Nephron (organoid): ENCODE results near the gene APOO.
"Not testable (repeated sequence)": the region's sequence is repeated elsewhere in the genome, so short reads cannot be mapped to it uniquely, and the experiment has no call there.

Experiments
- H3K27ac Mint-ChIP-seq, 3 experiments: 2 replicates each; pipeline ENCODE4 v1.8.0; 2020; ENCODE audit warnings: mixed read lengths in 3 of 3, mild to moderate bottlenecking in 2 of 3, moderate library complexity in 1 of 3
- H3K27me3 Mint-ChIP-seq: 2 replicates; pipeline ENCODE4 v1.8.0; 2021; ENCODE audit warnings: low read depth, mild to moderate bottlenecking, moderate library complexity, mixed read lengths
- H3K36me3 Mint-ChIP-seq: 2 replicates; pipeline ENCODE4 v1.8.0; 2020; ENCODE audit warnings: low read depth, mixed read lengths
- H3K4me1 Mint-ChIP-seq: 2 replicates; pipeline ENCODE4 v1.8.0; 2020; ENCODE audit warnings: mixed read lengths
- H3K4me3 Mint-ChIP-seq, 3 experiments: 2 replicates each; pipeline ENCODE4 v1.8.0; 2020; ENCODE audit warnings: mild to moderate bottlenecking in 3 of 3, mixed read lengths in 3 of 3, moderate library complexity in 2 of 3
- H3K9me3 Mint-ChIP-seq: 2 replicates; pipeline ENCODE4 v1.8.0; 2020; ENCODE audit warnings: mixed read lengths
- CTCF ChIP-seq, 3 experiments: fragments of 200-600 bp; sonication (generic); IDR thresholded peaks; one replicate each; pipeline ENCODE4 v1.5.0; 2021; ENCODE audit warnings: antibody characterized with exemption in 3 of 3; ENCODE audit not compliant: unreplicated experiment in 3 of 3

APOO gene

GRCh38 chrX:23883737-23884354, 23.9 kb downstream of the APOO start:
- Mint-ChIP-seq H3K4me1 (peaks cover 23% of the 10 kb centered on the region), H3K27ac (peak overlapping the region; percentile 19 to 42 (median 23)), H3K36me3 (peaks cover 24% of the 10 kb centered on the region), H3K4me3 (peak overlapping the region in 1 of 3 experiments; percentile 2), H3K9me3 (no peaks in the 10 kb centered on the region), H3K27me3 (no peaks in the 10 kb centered on the region)
- TF ChIP-seq CTCF (IDR thresholded peaks at IDR 0.05; ENCODE audit: unreplicated experiment in 3 of 3), result no peak

DNA sequence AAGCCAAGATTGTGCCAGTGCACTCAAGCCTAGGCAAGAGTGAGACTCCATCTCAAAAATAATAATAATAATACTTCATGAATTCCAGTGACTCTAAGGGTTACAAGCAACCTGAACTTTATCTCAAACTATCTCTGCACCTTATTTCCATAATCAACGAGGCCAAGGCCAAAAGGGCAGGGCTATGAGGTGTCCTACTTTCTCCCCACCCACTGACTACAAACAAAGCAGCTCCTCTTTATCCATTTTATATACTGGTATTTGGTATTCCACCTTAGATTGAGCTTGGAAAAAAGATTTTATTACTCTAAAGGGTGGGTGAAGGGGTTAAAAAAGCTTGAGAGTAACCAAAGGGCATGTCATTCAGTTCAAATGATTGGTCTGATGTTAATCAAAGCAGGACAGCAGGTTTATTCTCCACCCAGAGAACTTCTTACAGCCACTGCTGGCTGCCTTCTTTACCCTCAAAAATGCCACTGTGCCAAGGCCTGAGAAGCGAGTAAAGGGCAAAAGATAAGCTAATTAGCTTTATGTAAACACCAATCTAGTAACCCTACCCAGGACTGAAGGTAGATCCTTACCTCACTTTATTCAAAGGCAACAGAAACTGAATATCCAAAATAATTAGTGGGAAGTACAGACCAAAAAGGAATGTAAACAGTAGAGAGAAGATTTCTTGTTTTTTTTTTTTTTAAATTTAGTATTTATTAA, 28.2 kb downstream of the APOO start:
- TF ChIP-seq CTCF (IDR thresholded peaks at IDR 0.05; ENCODE audit: unreplicated experiment in 3 of 3), result no peak
- no peaks in the 10 kb centered on the region for H3K27me3 Mint-ChIP-seq
- peaks cover 10% of the 10 kb centered on the region for H3K4me1 Mint-ChIP-seq
- no peak overlapping the region for H3K4me3 Mint-ChIP-seq
- no peak overlapping the region for H3K27ac Mint-ChIP-seq
- no peaks in the 10 kb centered on the region for H3K9me3 Mint-ChIP-seq
- H3K36me3 Mint-ChIP-seq, result peaks cover 28% of the 10 kb centered on the region

- no peak for TF ChIP-seq CTCF (IDR thresholded peaks at IDR 0.05; ENCODE audit: unreplicated experiment in 3 of 3)
- no peak overlapping the region for H3K4me3 Mint-ChIP-seq
- H3K9me3 Mint-ChIP-seq, result no peaks in the 10 kb centered on the region
- no peaks in the 10 kb centered on the region for H3K4me1 Mint-ChIP-seq
- H3K36me3 Mint-ChIP-seq, result peaks cover 51% of the 10 kb centered on the region
- H3K27me3 Mint-ChIP-seq, result no peaks in the 10 kb centered on the region
- H3K27ac Mint-ChIP-seq, result no peak overlapping the region
Measured at GRCh38 chrX:23871905-23872546, 35.7 kb downstream of the APOO start.

DNA sequence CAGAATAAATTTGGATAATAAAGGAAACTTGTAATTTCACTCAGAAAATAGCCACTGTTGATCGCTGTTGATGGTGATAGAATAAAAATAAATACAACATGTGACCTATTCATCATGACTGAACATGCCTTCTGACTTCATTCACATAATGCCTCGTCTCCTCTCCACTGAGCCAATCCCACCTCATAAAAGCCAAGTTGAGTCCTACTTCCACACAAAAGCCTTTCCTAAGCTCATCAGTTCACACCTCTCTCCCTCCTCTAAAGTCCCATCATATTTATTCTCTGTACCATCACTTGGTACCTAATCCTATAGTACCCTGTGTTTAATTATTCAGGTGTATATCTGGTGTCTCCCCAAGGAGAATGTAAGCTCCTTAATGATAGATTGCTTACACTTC, 37.7 kb downstream of the APOO start:
- TF ChIP-seq CTCF (IDR thresholded peaks at IDR 0.05; ENCODE audit: unreplicated experiment in 3 of 3), result no peak
- no peak overlapping the region for H3K4me3 Mint-ChIP-seq
- no peaks in the 10 kb centered on the region for H3K9me3 Mint-ChIP-seq
- H3K27ac Mint-ChIP-seq, result no peak overlapping the region
- no peaks in the 10 kb centered on the region for H3K4me1 Mint-ChIP-seq
- peaks cover 61% of the 10 kb centered on the region for H3K36me3 Mint-ChIP-seq
- H3K27me3 Mint-ChIP-seq, result no peaks in the 10 kb centered on the region

DNA sequence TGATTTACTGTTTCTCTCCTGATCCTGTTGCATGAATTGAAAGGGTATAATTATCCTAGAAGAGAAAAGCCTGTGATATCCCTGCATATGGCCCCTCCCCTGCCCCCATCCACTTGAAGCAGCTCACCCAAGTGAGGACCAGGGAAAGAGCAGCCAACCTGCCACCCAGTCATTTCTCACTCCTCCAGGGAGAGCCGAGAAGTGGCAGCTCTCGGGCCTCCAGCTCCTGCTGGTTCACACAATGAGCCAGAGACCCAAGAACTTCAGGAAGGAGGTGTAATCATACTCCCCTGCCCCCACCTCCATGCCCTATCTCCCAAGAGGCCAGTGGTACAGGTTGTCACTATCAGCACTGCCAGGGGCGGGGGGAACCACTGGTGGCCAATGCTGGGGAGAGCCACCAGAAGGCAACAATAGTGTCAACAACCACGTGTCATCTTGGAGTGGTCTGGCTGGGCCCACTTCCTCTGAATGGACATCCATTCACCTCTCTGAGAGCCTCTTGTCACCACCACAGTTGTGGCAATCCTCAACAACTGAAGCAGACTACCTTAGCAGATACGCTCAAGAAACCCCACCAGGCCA, 42.9 kb downstream of the APOO start:
- no peak overlapping the region for H3K27ac Mint-ChIP-seq
- H3K27me3 Mint-ChIP-seq, result no peaks in the 10 kb centered on the region
- no peaks in the 10 kb centered on the region for H3K4me1 Mint-ChIP-seq
- no peak for TF ChIP-seq CTCF (IDR thresholded peaks at IDR 0.05; ENCODE audit: unreplicated experiment in 3 of 3)
- no peak overlapping the region for H3K4me3 Mint-ChIP-seq
- no peaks in the 10 kb centered on the region for H3K9me3 Mint-ChIP-seq
- H3K36me3 Mint-ChIP-seq, result peaks cover 64% of the 10 kb centered on the region

- not testable (repeated sequence) for H3K9me3 Mint-ChIP-seq, H3K27ac Mint-ChIP-seq, H3K4me1 Mint-ChIP-seq, H3K27me3 Mint-ChIP-seq, H3K4me3 Mint-ChIP-seq
- peaks cover 74% of the 10 kb centered on the region for H3K36me3 Mint-ChIP-seq
Measured at GRCh38 chrX:23861952-23862351, 45.8 kb downstream of the APOO start.
